ENCODE data around the gene SERINC5. TPM values are rescaled to one million over a fixed set of nuclear protein-coding genes. Genes with fewer than 3 reads are reported as not detected.

Gene SERINC5
- total RNA-seq, 1 donor from 2014 or later: 8.3 TPM

- Mint-ChIP-seq H3K27me3 (ENCODE audit: low read depth) (no peaks in the 10 kb centered on the region), H3K4me1 (peaks cover 9% of the 10 kb centered on the region), H3K9me3 (no peaks in the 10 kb centered on the region), H3K27ac (ENCODE audit: unreplicated experiment) (no peak overlapping the region), H3K36me3 (ENCODE audit: low read depth) (no peaks in the 10 kb centered on the region), H3K4me3 (no peak overlapping the region)
- no peak for TF ChIP-seq CTCF (conservative IDR thresholded peaks at IDR 0.05)
- DNase-seq (ENCODE audit: low read depth, low spot score): no peak
Observed at GRCh38 chr5:80125022-80125961, 130.6 kb downstream of the SERINC5 start.

GRCh38 chr5:80124121-80124918 is 131.5 kb downstream of the SERINC5 start:
- H3K9me3 Mint-ChIP-seq: no peaks in the 10 kb centered on the region
- no peak for TF ChIP-seq CTCF (conservative IDR thresholded peaks at IDR 0.05)
- peak overlapping the region; percentile 73 for H3K27ac Mint-ChIP-seq (ENCODE audit: unreplicated experiment)
- no peaks in the 10 kb centered on the region for H3K36me3 Mint-ChIP-seq (ENCODE audit: low read depth)
- no peak for DNase-seq (ENCODE audit: low read depth, low spot score)
- H3K4me1 Mint-ChIP-seq: peaks cover 9% of the 10 kb centered on the region
- no peak overlapping the region for H3K4me3 Mint-ChIP-seq
- no peaks in the 10 kb centered on the region for H3K27me3 Mint-ChIP-seq (ENCODE audit: low read depth)

GRCh38 chr5:80122579-80122978 is 133.3 kb downstream of the SERINC5 start:
- no peak overlapping the region for H3K4me3 Mint-ChIP-seq
- no peaks in the 10 kb centered on the region for H3K27me3 Mint-ChIP-seq (ENCODE audit: low read depth)

GRCh38 chr5:80119372-80119771 is 136.5 kb downstream of the SERINC5 start:
- Mint-ChIP-seq H3K9me3 (peaks cover 4% of the 10 kb centered on the region), H3K4me1 (peaks cover 13% of the 10 kb centered on the region), H3K36me3 (ENCODE audit: low read depth) (peaks cover 6% of the 10 kb centered on the region), H3K27me3 (ENCODE audit: low read depth) (no peaks in the 10 kb centered on the region), H3K4me3 (no peak overlapping the region), H3K27ac (ENCODE audit: unreplicated experiment) (peak overlapping the region; percentile 27)
- no peak for TF ChIP-seq CTCF (conservative IDR thresholded peaks at IDR 0.05)
- no peak for DNase-seq (ENCODE audit: low read depth, low spot score)

More at GRCh38 chr5:80122579-80122978, 133.3 kb downstream of the SERINC5 start:
- no peak for TF ChIP-seq CTCF (conservative IDR thresholded peaks at IDR 0.05)
- no peak for DNase-seq (ENCODE audit: low read depth, low spot score)
- Mint-ChIP-seq H3K36me3 (ENCODE audit: low read depth) (peaks cover 3% of the 10 kb centered on the region), H3K9me3 (peaks cover 2% of the 10 kb centered on the region), H3K4me1 (no peaks in the 10 kb centered on the region), H3K27ac (ENCODE audit: unreplicated experiment) (no peak overlapping the region)

- no peak for TF ChIP-seq CTCF (conservative IDR thresholded peaks at IDR 0.05)
- Mint-ChIP-seq H3K4me3 (no peak overlapping the region), H3K36me3 (ENCODE audit: low read depth) (peaks cover 13% of the 10 kb centered on the region), H3K27me3 (ENCODE audit: low read depth) (peaks cover under 1% of the 10 kb centered on the region), H3K4me1 (peaks cover 16% of the 10 kb centered on the region), H3K9me3 (peaks cover 11% of the 10 kb centered on the region), H3K27ac (ENCODE audit: unreplicated experiment) (no peak overlapping the region)
- no peak for DNase-seq (ENCODE audit: low read depth, low spot score)
Observed at GRCh38 chr5:80117446-80117845, 138.4 kb downstream of the SERINC5 start.
